AG08396 (cell line): Measurements from ENCODE around the gene DDX20.
"Not testable (repeated sequence)": the region's sequence is repeated elsewhere in the genome, so short reads cannot be mapped to it uniquely, and the experiment has no call there.

Experiments
- DNase-seq: peaks from one replicate; pipeline ENCODE4 v3.0.0; 2012; ENCODE audit warnings: low spot score, mixed read lengths

The DDX20 gene

DNA sequence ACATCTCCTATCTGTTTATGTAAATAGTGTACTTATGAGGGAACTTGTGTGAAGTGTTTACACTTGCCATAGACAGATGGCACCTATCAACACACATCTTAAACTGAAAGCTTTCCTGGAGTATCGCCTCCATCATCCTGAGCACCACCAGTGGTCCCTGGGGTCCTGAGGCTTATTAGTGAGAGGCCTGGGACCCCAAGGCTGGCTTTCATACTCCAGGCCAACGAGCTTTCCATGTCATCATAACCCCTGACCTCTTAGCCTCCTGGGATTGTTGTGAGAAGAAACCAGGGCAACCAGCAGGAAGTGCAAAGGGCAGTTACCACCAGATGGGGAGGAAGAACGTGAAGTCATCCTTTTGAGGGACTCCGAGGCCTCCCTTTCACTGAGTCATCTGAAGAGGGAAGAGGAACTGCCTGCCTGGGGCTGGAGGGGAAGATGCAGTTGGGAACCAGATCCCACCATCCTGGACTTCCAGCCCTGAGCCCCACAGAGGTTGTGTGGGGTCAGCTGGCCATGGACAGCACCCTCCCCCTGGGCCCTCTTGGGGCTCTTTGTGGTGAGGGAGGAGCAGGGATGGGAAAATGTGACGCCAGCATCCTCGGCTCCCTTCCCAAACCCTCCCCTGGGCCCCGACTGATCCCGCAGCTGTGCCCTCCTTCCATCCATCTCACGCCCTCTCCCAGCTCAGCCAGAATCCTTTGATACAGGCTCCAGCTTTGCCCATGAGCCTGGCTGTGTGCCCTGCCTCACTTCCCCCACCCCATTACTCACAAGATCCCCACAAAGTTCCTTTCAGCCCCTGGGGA, 22.3 kb upstream of the DDX20 start:
- peak; percentile 65 for DNase-seq

DNA sequence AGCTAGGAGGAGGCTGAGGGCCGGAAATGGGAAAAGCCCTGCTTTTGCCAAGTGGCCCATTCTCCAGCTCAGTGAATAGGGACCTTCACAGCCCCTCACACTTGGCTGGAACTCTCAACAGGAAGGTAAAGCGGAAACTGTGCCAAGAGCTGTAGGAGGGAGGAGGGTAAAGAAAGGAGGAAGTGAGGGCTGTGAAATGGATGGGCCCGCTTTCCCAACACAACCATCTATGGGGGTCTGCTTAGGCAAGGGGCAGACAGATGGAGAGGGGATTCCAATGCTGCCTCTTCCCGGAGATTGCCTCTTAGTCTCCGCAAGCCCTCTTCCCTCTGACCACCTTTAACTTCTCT, 21.7 kb upstream of the DDX20 start:
- no peak for DNase-seq

- no peak for DNase-seq
These were observed 21.3 kb upstream of the DDX20 start for GRCh38 chr1:111734426-111734825.

DNA sequence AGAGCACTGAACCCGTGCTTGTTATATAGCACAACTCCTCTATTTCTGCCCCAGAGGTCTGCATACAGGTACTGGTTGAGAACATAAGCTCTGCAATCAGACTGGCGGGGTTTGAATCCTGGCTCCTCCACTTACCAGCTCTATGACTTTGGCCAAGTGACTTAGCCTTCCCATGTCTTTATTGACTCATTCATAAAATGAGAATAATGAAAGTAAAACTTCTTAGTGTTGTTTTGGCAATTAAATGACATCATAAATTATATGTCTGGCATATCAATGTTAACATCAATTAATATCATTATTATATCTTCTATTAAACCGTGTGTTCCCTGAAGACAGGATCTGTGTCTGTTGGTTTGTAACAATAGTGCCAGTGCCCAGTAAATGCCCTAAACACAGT, 20.8 kb upstream of the DDX20 start:
- no peak for DNase-seq

DNA sequence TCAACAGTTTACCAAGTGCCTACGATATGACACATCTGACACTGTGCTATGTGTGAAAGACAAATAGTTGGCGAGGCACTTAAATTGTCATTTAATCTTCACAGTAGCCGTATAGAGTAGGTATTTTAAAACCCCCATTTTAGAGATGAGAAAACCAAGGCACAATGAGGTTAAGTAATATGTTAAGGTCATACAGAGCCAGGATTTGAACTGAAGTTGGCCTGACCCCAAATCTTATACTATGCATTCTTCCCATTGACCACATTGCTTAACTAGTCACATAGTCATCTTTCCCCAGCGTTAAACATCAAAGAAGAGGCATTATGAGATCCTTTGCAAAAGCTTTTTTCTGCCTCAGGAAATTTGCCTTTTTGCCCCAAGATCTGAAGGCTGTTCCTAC, 20.4 kb upstream of the DDX20 start:
- no peak for DNase-seq

DNA sequence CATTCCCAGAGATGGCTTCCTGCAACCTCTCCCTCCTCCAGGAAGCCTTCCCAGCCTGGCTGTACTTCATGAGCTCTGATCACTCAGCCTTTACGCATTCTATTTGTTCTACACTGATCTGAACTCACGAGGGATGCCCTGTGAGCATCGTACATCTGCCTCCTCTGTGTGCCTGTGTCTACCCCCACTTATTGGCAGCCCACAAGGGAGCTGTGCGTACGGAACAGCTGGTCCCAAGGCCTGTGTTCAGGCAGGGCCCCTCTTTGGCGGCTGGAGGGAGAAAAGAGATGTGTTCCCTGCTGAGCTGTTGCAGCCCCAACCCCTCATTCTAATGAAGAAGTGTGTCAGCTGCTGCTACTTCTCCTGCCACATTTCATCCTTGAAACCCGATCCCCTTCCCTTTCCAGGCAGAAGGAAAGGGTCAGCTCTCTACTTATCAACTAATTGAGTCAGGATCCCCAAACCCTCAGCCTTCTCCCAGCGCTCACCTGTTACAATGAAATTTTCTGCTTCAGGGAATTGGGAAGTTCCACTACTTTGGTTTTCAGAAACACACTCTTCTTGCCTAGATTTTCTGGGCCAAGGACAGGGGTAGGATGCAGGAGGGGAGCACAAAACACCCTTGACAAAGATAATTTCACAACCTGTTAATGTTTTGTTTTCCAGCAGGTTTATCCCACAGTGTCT, 19.7 kb upstream of the DDX20 start:
- DNase-seq, result no peak

- DNase-seq, result no peak
These were observed 19.0 kb upstream of the DDX20 start for GRCh38 chr1:111736548-111737215.

DNA sequence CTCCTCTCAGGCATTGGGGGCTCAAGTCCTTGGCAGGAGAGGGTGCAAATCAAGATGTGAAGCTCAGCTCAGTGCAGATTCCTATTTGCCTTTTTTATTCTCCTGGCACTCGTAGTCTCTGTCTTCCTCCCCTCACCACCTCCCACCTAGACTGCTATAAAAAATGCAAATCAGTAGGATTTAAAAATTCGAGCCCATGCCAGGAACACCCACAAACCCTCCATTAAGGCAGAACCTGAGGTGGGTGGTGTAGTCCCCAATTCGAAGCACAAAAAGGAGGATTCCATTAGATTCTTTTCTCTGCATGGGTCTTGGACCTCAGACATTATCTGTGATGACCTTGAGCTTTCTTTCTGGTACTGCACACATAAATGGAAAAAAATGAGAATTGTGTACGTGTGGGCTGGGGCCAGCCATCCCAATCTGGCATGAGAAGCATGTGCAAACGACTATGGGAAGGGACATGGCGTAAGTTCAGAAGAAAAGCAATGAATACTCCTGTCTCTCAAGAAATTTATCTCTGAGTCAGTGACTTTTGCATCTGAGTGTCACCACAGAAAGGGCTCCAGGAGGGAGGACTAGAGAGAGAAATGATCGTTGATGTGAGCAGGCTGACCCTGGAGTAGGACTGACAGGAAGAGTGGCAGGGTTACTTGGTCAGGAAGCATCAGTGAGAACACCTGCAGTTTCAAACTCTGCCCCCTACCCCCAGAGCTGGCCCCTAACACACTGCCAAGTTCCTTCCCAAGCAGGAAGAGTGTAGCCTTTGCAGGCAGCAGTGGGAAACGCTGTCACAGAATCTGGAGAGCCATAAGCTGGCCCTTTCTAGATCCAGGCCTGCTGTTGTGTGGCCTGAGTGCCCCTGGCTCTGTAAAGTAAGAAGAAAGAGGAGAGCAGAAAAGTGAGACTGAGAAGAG, 18.2 kb upstream of the DDX20 start:
- DNase-seq, result no peak

DNA sequence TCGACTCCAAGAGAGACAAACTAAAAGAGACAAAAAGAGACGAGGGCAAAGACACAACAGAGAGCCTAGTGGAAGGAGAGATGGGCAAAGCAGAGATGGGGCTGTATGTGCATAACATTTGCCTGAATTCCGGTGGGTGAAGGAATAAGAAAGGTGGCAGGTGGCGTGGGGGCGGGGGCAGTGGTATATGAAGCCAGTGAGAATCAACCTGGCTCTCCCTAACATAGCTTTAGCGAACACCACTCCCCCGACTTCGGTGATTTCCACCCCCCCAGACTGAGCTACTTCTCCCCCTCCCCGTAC, 17.6 kb upstream of the DDX20 start:
- no peak for DNase-seq

DNA sequence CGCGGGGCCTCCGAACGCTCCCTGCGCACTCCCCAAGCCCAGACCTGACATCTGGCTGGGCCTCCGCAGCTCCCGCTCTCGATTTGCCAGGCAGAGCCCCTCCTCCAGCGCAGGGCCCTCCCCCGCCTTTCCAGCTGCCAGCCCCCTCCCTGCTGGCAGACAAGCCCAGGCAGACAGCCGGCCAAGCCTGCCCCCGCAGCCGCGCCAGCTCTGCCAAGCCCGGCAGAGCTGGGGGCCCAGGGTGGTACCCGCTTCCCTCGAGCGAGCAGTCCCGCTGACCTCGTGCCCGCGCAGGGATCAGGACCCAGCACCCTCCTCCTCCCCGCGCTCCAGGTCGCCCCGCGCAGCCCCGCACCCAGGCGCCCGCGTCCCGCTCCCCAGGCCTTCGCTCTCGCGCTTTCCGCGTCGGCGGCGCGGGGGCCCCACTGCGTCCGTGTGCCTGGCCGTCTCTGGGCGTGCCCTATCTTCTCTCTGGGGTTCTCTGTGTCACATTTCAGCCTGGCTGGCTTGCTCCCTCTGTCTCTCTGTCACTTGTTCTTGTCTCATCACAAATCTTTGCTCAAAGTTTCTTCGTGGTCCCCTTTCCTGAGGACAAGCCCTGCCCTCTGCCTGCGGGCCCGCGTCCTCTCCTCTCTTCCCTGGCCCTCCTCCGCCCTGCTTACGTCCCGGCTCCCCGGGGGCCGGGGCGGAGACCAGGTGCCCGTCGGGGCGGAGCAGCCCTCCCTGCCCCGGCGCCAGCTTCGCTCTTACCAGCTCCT, 17.1 kb upstream of the DDX20 start:
- peak; percentile 56 for DNase-seq

DNA sequence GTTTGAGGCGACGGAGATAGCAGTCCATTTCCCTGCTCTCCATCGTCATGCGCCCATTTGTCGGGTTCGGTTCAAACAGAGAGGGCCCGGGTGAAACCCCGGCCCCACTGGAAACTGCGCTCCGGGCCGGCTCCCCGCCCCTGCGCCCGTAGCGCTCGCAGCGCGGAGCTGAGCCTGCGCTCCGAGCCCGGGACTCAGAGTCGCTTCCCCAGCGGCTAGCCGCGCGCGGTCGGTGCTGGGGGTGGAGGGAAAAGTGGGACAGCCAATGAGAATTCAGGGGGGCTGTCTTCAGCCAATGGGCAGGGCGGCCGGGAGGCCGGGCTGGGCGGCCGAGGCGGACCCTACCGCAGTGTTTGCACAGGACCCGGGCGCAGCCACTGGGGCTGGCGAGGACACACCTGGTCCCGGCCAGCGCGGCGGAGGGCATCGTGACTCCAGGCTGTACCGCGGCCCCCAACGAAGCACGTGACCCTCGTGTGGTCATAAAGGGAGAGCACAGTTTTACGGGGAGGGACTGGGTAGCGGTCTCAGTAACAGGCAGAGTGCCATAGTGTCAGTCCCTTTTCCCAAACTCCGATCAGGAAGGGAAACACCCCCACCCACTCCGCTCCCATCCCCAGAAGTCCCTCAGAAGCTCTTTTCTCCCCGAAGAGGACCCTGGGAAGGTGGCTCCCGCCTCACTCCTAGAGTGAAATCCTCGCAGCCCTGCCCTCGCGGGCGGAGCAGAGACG, 16.3 kb upstream of the DDX20 start, which contains the start of gene INKA2:
Gene INKA2, minus strand, starts transcription at position 202 of the 731 bp plus-strand sequence. Its CDS starts 153 bp downstream, at position 49.
- DNase-seq, result peak; percentile 91

DNA sequence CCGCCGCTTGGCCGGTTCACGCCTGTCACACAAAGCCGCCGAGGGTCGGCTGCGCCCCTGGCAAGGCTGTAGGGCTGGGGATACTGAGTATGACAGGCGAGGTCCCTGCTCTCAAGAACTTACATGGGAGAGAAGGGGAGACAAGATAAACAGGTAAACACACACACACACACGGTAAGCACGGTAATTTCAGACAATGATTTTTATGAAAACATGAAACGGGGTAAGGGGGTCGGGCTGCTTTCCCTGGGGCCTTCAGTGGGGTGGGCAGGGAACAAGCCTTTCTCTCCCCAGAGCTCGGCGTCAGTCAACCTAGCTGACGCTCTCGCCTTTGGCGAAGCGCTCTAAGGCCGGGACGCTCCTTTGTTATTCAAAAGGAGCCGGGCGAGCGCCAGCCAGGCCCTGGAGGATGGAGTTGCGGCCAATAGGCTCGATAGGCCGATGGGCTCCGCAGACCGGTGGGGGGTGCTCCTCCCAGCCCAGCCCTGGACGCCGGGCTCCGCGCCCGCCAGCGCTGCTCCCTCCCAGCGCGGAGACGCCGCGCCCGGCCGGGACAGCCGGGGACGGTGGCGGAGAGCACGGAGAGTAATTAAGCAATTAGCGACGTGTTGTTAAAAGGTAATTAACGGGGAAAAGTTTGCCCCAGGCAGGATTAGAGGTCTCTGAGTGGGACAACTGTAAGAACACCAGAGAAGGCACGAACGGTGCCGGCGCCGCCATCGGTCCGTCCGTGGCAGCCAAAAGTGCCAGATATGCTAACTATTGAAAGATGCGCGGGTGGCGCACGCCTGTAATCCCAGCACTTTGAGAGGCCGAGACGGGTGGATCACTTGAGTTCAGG, 15.6 kb upstream of the DDX20 start:
- peak; percentile 76 for DNase-seq

DNA sequence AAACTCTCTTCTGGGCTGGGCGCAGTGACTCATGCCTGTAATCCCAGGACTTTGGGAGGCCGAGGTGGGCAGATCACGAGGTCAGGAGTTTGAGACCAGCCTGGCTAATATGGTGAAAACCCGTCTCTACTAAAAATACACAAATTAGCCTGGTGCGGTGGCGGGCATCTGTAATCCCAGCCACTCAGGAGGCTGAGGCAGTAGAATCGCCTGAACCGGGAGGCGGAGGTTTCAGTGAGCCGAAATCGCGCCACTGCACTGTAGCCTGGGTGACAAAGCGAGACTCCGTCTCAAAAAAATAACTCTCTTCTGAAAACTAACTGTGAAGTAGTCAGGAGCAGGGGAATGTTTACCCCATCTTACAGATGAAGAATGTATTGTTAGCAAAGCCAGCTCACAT, 13.4 kb upstream of the DDX20 start:
- DNase-seq, result not testable (repeated sequence)

DNA sequence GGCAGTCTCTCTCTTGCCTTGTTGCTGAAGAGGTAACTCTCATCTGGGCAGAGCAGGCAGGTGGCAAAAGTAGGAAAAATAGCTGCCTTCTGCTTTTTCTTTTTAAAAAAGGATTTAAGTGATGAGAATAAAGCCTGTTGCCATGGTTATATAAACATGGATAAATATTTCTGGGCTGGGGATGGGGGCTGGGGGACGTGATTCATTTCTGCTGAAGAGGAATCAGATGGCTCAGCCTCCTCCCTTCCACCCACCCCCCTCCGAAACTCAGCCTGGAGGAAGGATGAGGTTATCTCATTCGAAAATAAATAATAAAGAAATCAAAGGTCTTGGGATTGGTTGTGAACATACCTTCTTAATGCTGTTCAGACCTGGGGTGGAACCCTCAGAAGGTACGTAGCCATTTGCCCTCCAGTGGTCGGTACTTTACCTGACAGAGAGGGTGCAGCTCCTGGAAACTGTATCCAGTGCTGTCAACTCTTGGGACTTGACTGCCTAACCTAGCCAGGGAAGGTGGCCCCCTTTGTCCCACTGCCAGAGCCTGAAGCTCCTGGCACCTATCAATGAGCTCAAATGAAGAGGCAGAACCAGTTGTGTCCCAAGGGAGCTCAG, 12.7 kb upstream of the DDX20 start:
- DNase-seq, result peak; percentile 29

DNA sequence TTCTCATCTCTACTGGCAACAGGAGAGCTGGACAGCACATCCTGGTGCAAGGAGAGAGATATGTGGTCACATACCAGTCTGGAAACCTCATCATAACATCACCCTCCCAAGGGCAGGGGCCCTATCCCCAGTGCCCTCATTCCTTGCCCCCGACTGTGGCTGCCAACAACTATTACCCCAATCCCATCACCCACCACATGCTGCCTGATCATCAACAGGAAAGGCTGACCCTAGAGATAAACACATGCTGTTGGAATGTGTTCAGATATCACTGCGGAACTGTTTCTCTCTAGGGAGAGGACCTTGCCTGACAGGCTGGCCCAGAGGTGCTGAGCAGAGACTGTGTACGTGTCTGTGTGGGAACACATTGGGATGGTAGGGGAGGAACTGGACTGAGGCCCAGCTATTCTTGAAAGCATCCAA, 12.0 kb upstream of the DDX20 start:
- peak; percentile 52 for DNase-seq

GRCh38 chr1:111745675-111746613, 9.8 kb upstream of the DDX20 start:
- no peak for DNase-seq

- no peak for DNase-seq
These were observed 9.1 kb upstream of the DDX20 start for GRCh38 chr1:111746614-111746999.

DNA sequence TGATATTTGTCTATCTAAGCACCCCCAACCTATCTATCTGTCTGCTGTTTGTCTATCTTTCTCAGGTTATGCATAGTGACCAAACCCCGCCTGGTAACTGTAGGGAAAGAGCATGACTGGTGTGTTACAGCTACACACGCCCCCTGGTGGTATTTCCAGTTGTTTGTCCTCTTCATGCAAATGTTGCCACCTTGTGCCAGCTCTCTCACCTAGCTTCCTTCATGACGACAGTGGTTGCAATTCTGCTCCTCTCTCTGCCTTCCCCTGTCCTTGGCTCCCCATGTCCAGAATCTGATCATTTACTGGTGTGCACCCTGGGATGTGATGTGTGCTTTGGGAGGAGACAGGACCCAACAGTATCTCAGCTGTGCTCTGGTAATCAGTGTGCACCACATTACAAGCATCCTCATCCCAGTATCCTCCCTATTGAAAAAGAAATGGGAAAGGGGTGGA, 8.4 kb upstream of the DDX20 start:
- peak; percentile 69 for DNase-seq
